CD14-positive monocyte (primary cell): ENCODE data around the gene FHL5. TPM values are rescaled to one million over a fixed set of nuclear protein-coding genes. Genes with fewer than 3 reads are reported as not detected.

Source experiments
- DNase-seq, 3 donors: peaks; one replicate each; pipeline ENCODE4 v3.0.0-alpha.2; 2011 to 2022
- H2AFZ ChIP-seq: 2 replicates; pipeline ENCODE4 v1.6.0; 2012; ENCODE audit warnings: mild to moderate bottlenecking, low read depth, low read length, inconsistent platforms; ENCODE audit not compliant: insufficient read depth, poor library complexity, severe bottlenecking
- H3K27ac ChIP-seq, 2 donors: 1 replicate in 1 of 2; 2 replicates in 1 of 2; pipeline ENCODE4 v1.5.1; 2012 to 2013; ENCODE audit warnings: low read length in 2 of 2, control low read depth in 1 of 2, inconsistent platforms in 1 of 2, low read depth in 1 of 2, mild to moderate bottlenecking in 1 of 2
- H3K27me3 ChIP-seq, 2 donors: one replicate each; pipeline versions ENCODE4 v1.6.0 to v1.6.1; 2011 to 2013; ENCODE audit warnings: low read length in 2 of 2; ENCODE audit not compliant: control insufficient read depth in 2 of 2, insufficient read depth in 2 of 2
- H3K36me3 ChIP-seq, 2 donors: replicated peaks in 1 of 2; 1 replicate in 1 of 2; 2 replicates in 1 of 2; pipeline versions ENCODE4 v1.5.1 to v1.6.1; 2012 to 2013; ENCODE audit warnings: low read length in 2 of 2, control low read depth in 1 of 2, inconsistent platforms in 1 of 2, mild to moderate bottlenecking in 1 of 2; ENCODE audit not compliant: insufficient read depth in 2 of 2, control insufficient read depth in 1 of 2
- H3K4me1 ChIP-seq, 2 donors: 1 replicate in 1 of 2; 2 replicates in 1 of 2; pipeline versions ENCODE4 v1.5.1 to v1.6.1; 2012 to 2013; ENCODE audit warnings: low read length in 2 of 2, control low read depth in 1 of 2, inconsistent platforms in 1 of 2, mild to moderate bottlenecking in 1 of 2, moderate library complexity in 1 of 2; ENCODE audit not compliant: insufficient read depth in 2 of 2, control insufficient read depth in 1 of 2
- H3K4me2 ChIP-seq: replicated peaks from 2 replicates; pipeline ENCODE3; 2012; ENCODE audit warnings: low read length, moderate library complexity, mild to moderate bottlenecking; ENCODE audit not compliant: poor library complexity, severe bottlenecking; ENCODE audit errors: extremely low read depth
- H3K4me3 ChIP-seq, 3 experiments: fragments of 200-600 bp in 1 of 3; sonication (generic) in 1 of 3; replicated peaks in 1 of 3; 1 replicate in 2 of 3; 2 replicates in 1 of 3; pipeline ENCODE4 v1.5.1; 2011 to 2013; ENCODE audit warnings: low read length in 3 of 3, mild to moderate bottlenecking in 3 of 3, control low read depth in 2 of 3, low read depth in 2 of 3, inconsistent platforms in 1 of 3, moderate library complexity in 1 of 3
- H3K79me2 ChIP-seq: 2 replicates; pipeline ENCODE4 v1.6.0; 2012; ENCODE audit warnings: mild to moderate bottlenecking, control low read depth, inconsistent platforms, low read length, moderate library complexity; ENCODE audit not compliant: insufficient read depth
- H3K9ac ChIP-seq: 2 replicates; pipeline ENCODE4 v1.6.0; 2017; ENCODE audit warnings: low read length, mild to moderate bottlenecking; ENCODE audit not compliant: insufficient read depth, poor library complexity, severe bottlenecking
- H3K9me3 ChIP-seq, 2 donors: replicated peaks in 1 of 2; 1 replicate in 1 of 2; 2 replicates in 1 of 2; pipeline versions ENCODE4 v1.5.1 to v1.6.1; 2012 to 2013; ENCODE audit warnings: low read length in 2 of 2, control low read depth in 1 of 2; ENCODE audit not compliant: control insufficient read depth in 1 of 2, insufficient read depth in 1 of 2
- H4K20me1 ChIP-seq: 2 replicates; pipeline ENCODE4 v1.6.0; 2012; ENCODE audit warnings: mild to moderate bottlenecking, low read length, control low read depth, moderate library complexity; ENCODE audit not compliant: insufficient read depth
- H3K27ac Mint-ChIP-seq, 7 donors: one replicate each; pipeline ENCODE4 v1.8.0; 2020; ENCODE audit warnings: mild to moderate bottlenecking in 7 of 7, mixed read lengths in 7 of 7, moderate library complexity in 6 of 7, inconsistent platforms in 2 of 7
- H3K27me3 Mint-ChIP-seq, 3 donors: one replicate each; pipeline ENCODE4 v1.8.0; 2021 to 2022; ENCODE audit warnings: low read depth in 3 of 3, mild to moderate bottlenecking in 3 of 3, mixed read lengths in 3 of 3, moderate library complexity in 3 of 3, inconsistent platforms in 1 of 3
- H3K36me3 Mint-ChIP-seq, 2 donors: one replicate each; pipeline ENCODE4 v1.8.0; 2020; ENCODE audit warnings: mixed read lengths in 2 of 2, inconsistent platforms in 1 of 2, mild to moderate bottlenecking in 1 of 2
- H3K4me1 Mint-ChIP-seq: one replicate; pipeline ENCODE4 v1.8.0; 2020; ENCODE audit warnings: mild to moderate bottlenecking, mixed read lengths
- H3K4me3 Mint-ChIP-seq, 2 donors: one replicate each; pipeline ENCODE4 v1.8.0; 2020; ENCODE audit warnings: mild to moderate bottlenecking in 2 of 2, mixed read lengths in 2 of 2, moderate library complexity in 1 of 2
- H3K9me3 Mint-ChIP-seq, 7 donors: one replicate each; pipeline ENCODE4 v1.8.0; 2020 to 2022; ENCODE audit warnings: mixed read lengths in 7 of 7, mild to moderate bottlenecking in 6 of 7, moderate library complexity in 6 of 7, inconsistent platforms in 2 of 7
- WGBS: methylation state at CpG from one replicate; pipeline ENCODE4 v1.1.5; 2013; ENCODE audit warnings: missing lambda C conversion rate; ENCODE audit not compliant: insufficient coverage; 5-methylcytosine and 5-hydroxymethylcytosine counted together
- intact Hi-C, 2 donors: fragments of 100-400 bp; cut with micrococcal nuclease; formaldehyde crosslinking; loops; one replicate each; pipeline versions ENCODE4 v1.15.0 to v1.15.1; 2023
- polyA plus RNA-seq, 3 donors: library from polyadenylated mRNA; depleted of rRNA in 1 of 3; unstranded in 2 of 3; stranded (reverse) in 1 of 3; fragments of 300-500 nt in 2 of 3; fragments of >200 nt in 1 of 3; fragmentation: Illumina TruSeq in 2 of 3; gene quantifications; 1 replicate in 2 of 3; 2 replicates in 1 of 3; pipeline ENCODE4 v1.2.3, GENCODE V29; 2012 to 2021
- TF ChIP-seq, protein P1 (sequence below): fragments of 200-600 bp; IDR thresholded peaks from one replicate; pipeline ENCODE4 v1.8.0; 2022; ENCODE audit warnings: antibody characterized with exemption, mild to moderate bottlenecking

The FHL5 gene
- polyA plus RNA-seq, 3 donors = not detected

DNA sequence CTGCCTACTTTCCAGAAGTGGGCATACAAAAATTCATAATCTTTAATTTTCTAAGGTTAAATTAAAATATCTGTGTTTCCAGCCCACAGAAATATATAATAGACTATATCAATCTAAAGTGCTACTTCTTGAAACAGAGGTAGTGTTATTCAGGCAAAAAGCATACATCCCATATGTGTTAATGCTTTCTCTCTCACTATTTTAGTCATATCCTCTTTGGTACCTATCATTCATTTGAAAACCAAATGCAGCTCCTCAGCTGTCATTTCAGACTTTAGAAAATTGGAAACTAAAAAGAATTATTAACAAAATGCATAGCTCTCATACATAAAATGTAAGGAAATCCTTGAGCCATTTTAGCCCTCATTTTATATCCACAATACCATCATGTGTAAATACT is 925 bp downstream of the FHL5 start:
- Histone ChIP-seq H3K9me3 (no peaks in the 10 kb centered on the region), H3K27me3 (peaks cover 3 to 8% of the 10 kb centered on the region in 2 donors), H3K4me3 (no peak overlapping the region), H3K79me2 (no peaks in the 10 kb centered on the region), H3K9ac (no peak overlapping the region), H4K20me1 (no peaks in the 10 kb centered on the region), H3K4me1 (no peaks in the 10 kb centered on the region), H3K36me3 (no peaks in the 10 kb centered on the region), H3K27ac (no peak overlapping the region), H2AFZ (no peak overlapping the region), H3K4me2 (no peak overlapping the region)
- Mint-ChIP-seq H3K4me3 (no peak overlapping the region), H3K4me1 (no peaks in the 10 kb centered on the region), H3K27me3 (peaks cover 1 to 15% (median 14%) of the 10 kb centered on the region in 3 donors), H3K27ac (no peak overlapping the region), H3K36me3 (no peaks in the 10 kb centered on the region), H3K9me3 (peaks cover 0 to 6% (median 1%) of the 10 kb centered on the region in 7 donors)
- TF ChIP-seq, protein P1, sequence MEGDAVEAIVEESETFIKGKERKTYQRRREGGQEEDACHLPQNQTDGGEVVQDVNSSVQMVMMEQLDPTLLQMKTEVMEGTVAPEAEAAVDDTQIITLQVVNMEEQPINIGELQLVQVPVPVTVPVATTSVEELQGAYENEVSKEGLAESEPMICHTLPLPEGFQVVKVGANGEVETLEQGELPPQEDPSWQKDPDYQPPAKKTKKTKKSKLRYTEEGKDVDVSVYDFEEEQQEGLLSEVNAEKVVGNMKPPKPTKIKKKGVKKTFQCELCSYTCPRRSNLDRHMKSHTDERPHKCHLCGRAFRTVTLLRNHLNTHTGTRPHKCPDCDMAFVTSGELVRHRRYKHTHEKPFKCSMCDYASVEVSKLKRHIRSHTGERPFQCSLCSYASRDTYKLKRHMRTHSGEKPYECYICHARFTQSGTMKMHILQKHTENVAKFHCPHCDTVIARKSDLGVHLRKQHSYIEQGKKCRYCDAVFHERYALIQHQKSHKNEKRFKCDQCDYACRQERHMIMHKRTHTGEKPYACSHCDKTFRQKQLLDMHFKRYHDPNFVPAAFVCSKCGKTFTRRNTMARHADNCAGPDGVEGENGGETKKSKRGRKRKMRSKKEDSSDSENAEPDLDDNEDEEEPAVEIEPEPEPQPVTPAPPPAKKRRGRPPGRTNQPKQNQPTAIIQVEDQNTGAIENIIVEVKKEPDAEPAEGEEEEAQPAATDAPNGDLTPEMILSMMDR = no peak
- intact Hi-C loops = no loop called here
- no peak for DNase-seq

DNA sequence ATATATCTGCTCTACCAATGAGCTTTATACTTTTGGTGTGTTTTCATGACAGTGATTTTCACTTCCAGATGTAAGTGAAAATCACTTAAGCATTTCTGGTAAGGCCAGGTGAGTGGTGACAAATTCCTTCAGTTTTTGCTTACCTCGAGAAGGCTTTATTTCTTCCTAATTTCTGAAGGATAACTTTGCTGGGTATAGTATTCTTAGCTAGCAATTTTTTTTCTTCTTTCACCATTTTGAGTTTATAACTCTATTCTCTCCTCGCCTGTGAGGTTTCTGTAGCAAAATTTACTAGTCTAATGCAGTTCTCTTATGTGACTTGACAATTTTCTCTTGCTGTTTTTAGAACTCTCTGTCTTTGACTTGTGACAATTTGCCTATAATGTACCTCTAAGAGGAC is 7.1 kb downstream of the FHL5 start:
- Histone ChIP-seq H3K27ac (no peak overlapping the region), H3K4me1 (no peaks in the 10 kb centered on the region), H3K9ac (no peak overlapping the region), H2AFZ (no peak overlapping the region), H3K36me3 (no peaks in the 10 kb centered on the region), H3K9me3 (peaks cover 13 to 22% of the 10 kb centered on the region in 2 donors), H4K20me1 (no peaks in the 10 kb centered on the region), H3K4me3 (no peak overlapping the region), H3K4me2 (no peak overlapping the region), H3K79me2 (no peaks in the 10 kb centered on the region), H3K27me3 (no peaks in the 10 kb centered on the region)
- intact Hi-C loops = no loop called here
- Mint-ChIP-seq H3K27me3 (peaks cover 0 to 2% (median 2%) of the 10 kb centered on the region in 3 donors), H3K9me3 (peaks cover 14 to 24% (median 20%) of the 10 kb centered on the region in 7 donors), H3K36me3 (no peaks in the 10 kb centered on the region), H3K27ac (no peak overlapping the region), H3K4me3 (no peak overlapping the region), H3K4me1 (no peaks in the 10 kb centered on the region)
- TF ChIP-seq, protein P1 = no peak
- DNase-seq = no peak
- no CpG with 5 or more reads among the region's 2 CpGs for WGBS
